Measurements from ENCODE around the gene TFDP3. TPM values are rescaled to one million over a fixed set of nuclear protein-coding genes. Genes with fewer than 3 reads are reported as not detected.

TFDP3 gene
- total and polyA plus RNA-seq, 2 of the 4 experiments (the other 2 are of a cell fraction) = not detected

- Histone ChIP-seq H3K9me1 (ENCODE audit: insufficient read depth, low read length) (no peaks in the 10 kb centered on the region), H2AFZ (replicated peaks; ENCODE audit: low read length, poor library complexity) (no peak overlapping the region), H3K56ac (ENCODE audit: extremely low read depth, insufficient read depth, low read length) (no peak overlapping the region), H4K20me1 (ENCODE audit: insufficient read depth, low read length) (no peaks in the 10 kb centered on the region), H3K4me2 (ENCODE audit: low read depth, low read length) (no peak overlapping the region), H2BK5ac (ENCODE audit: low read depth, low read length, poor library complexity, severe bottlenecking) (no peak overlapping the region), H2AK9ac (replicated peaks; ENCODE audit: low read depth, low read length, poor library complexity) (no peak overlapping the region), H4K5ac (ENCODE audit: low read depth, low read length) (no peak overlapping the region), H2BK15ac (ENCODE audit: low read depth, low read length) (no peak overlapping the region), H3K14ac (replicated peaks; ENCODE audit: low read depth, low read length) (no peak overlapping the region), H3K27me3 (ENCODE audit: control insufficient read depth, insufficient read depth, low read length) (peaks cover 2% of the 10 kb centered on the region; the same call in 1 of the 2 replicates), H3K9me3 (ENCODE audit: control insufficient read depth, insufficient read depth, low read length) (no peaks in the 10 kb centered on the region), H3K27ac (ENCODE audit: insufficient read depth, low read length) (no peak overlapping the region), H2AK5ac (ENCODE audit: low read depth, low read length) (no peak overlapping the region), H2BK120ac (ENCODE audit: low read depth, low read length) (no peak overlapping the region), H3K23ac (ENCODE audit: low read depth, low read length) (no peak overlapping the region), H3K4ac (ENCODE audit: low read depth, low read length) (no peak overlapping the region), H2BK20ac (ENCODE audit: low read depth, low read length) (no peak overlapping the region), H4K91ac (ENCODE audit: insufficient read depth, low read depth, low read length) (no peak overlapping the region), H3K9ac (ENCODE audit: low read depth, low read length) (no peak overlapping the region), H3K36me3 (ENCODE audit: control insufficient read depth, insufficient read depth, low read length) (no peaks in the 10 kb centered on the region), H3K18ac (ENCODE audit: low read depth, low read length) (no peak overlapping the region), H3K79me1 (ENCODE audit: low read depth in 1 of 2, low read length in 2 of 2) (no peaks in the 10 kb centered on the region), H3K4me1 (ENCODE audit: control insufficient read depth, insufficient read depth, low read length) (no peaks in the 10 kb centered on the region), H4K8ac (ENCODE audit: low read depth in 2 of 2, low read length in 2 of 2) (no peak overlapping the region), H3K4me3 (ENCODE audit: insufficient read depth, low read depth, low read length) (no peak overlapping the region)
- TF ChIP-seq CEBPB (IDR thresholded peaks at IDR 0.05; ENCODE audit: low read depth, low read length) (no peak), RAD21 (IDR thresholded peaks at IDR 0.05; ENCODE audit: low read length) (no peak), USF2 (IDR thresholded peaks at IDR 0.05; ENCODE audit: low read depth, low read length) (no peak), RFX5 (IDR thresholded peaks at IDR 0.05; ENCODE audit: low read depth, low read length) (no peak)
- dilution Hi-C loops (cut with HindIII; ENCODE audit: low sequenced_read_pairs, unreplicated experiment) = no loop called here
- CTCF ChIA-PET = no interaction called here
- POLR2A ChIA-PET (ENCODE audit: unreplicated experiment) = interaction anchor here (0.6 kb wide), 1 partner anchor 105 kb away, joined by 4 read pairs; no protein-coding TSS in a partner anchor
- intact Hi-C loops (cut with micrococcal nuclease) = no loop called here
- DNase-seq (no peak), ATAC-seq (ENCODE audit: low read depth) (no peak)
- BruUV-seq (replicated peaks) = no TSS peak
- in situ Hi-C loops (cut with MboI; ENCODE audit: low sequenced_read_pairs) = no loop called here
- 26% methylated on average over 7 of the region's 13 CpGs; no CpG with 5 or more reads in 1 of the 2 experiments for WGBS, 2 experiments (ENCODE audit: extremely low coverage in 2 of 2, insufficient read length in 1 of 2)
These were observed 47.2 kb upstream of the TFDP3 start for GRCh38 chrX:133265331-133265730.

Data from IMR-90 (cell line).